Vagina (tissue), 2 donors: ENCODE data around the gene BPIFB4. TPM values are rescaled to one million over a fixed set of nuclear protein-coding genes. Genes with fewer than 3 reads are reported as not detected.
A peak's percentile ranks its signal among the peaks of the same experiment; 100 is the strongest.

Source experiments
- DNase-seq, 2 donors: peaks; one replicate each; pipeline ENCODE4 v3.0.0-alpha.2; 2017; ENCODE audit errors: extremely low spot score in 2 of 2
- H3K27ac ChIP-seq: fragments of 200-600 bp; sonication (generic); one replicate; pipeline ENCODE4 v1.5.1; 2019
- H3K27me3 ChIP-seq: fragments of 200-600 bp; sonication (generic); one replicate; pipeline ENCODE4 v1.5.1; 2019
- H3K36me3 ChIP-seq, 2 donors: fragments of 200-600 bp; sonication (generic); one replicate each; pipeline ENCODE4 v1.5.1; 2017 to 2019
- H3K4me1 ChIP-seq: fragments of 200-600 bp; sonication (generic); one replicate; pipeline ENCODE4 v1.5.1; 2019
- H3K4me3 ChIP-seq, 2 donors: fragments of 200-600 bp; sonication (generic); 1 replicate in 1 of 2; 2 replicates in 1 of 2; pipeline ENCODE4 v1.5.1; 2016 to 2019
- H3K9me3 ChIP-seq: fragments of 200-600 bp; sonication (generic); one replicate; pipeline ENCODE4 v1.5.1; 2019
- POLR2A ChIP-seq, 2 donors: fragments of 450-650 bp; IDR thresholded peaks; one replicate each; pipeline ENCODE4 v1.6.1; 2017; ENCODE audit warnings: antibody characterized with exemption in 2 of 2, mild to moderate bottlenecking in 2 of 2, moderate library complexity in 2 of 2
- POLR2AphosphoS5 ChIP-seq, 2 donors: sonication (generic); formaldehyde crosslinking; IDR thresholded peaks; one replicate each; pipeline ENCODE4 v1.9.0; 2017; ENCODE audit warnings: antibody characterized with exemption in 2 of 2, mild to moderate bottlenecking in 2 of 2, low read depth in 1 of 2; ENCODE audit not compliant: insufficient read depth in 1 of 2
- intact Hi-C: fragments of 100-400 bp; cut with DNase I; formaldehyde crosslinking; loops from one replicate; pipeline ENCODE4 v1.15.1; 2023
- total RNA-seq: library from RNA; depleted of rRNA; stranded (reverse); fragments of >200 nt; gene quantifications from one replicate; pipeline ENCODE4 v1.2.3, GENCODE V29; 2016
- TF ChIP-seq, protein P1 (sequence below), 3 experiments: fragments of 450-650 bp in 2 of 3; fragments of 200-600 bp in 1 of 3; sonication (generic) in 1 of 3; IDR thresholded peaks; one replicate each; pipeline ENCODE4 v1.5.1; 2017 to 2019; ENCODE audit warnings: antibody characterized with exemption in 3 of 3, mild to moderate bottlenecking in 2 of 3, moderate library complexity in 2 of 3

BPIFB4 gene
- total RNA-seq, 1 donor from 2014 or later, result not detected

DNA sequence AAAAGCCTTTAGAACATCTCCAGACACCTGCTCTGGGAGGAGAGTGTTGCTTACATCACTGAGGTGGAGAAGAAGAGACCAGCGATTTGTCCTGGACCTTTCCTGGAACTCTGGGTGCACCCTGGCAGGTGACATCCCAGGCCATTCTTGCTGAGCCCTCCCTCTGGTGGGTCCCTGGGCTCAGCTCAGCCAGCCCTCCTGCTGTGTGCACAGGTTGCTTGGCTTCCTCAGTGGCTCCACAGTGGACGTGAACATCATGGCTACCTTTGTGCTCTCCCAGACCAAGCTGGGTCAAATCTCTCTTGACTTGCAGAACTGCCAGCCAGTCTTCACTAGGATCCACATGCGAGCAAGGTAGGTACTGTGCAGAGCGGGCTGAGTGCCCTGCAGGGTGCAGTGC is 68.6 kb downstream of the BPIFB4 start:
- peak in 1 of 2 donors; percentile 89 for DNase-seq
- no peak for TF ChIP-seq POLR2A (IDR thresholded peaks at IDR 0.05)
- no peak for TF ChIP-seq POLR2AphosphoS5 (IDR thresholded peaks at IDR 0.05; ENCODE audit: insufficient read depth in 1 of 2, low read depth in 1 of 2)
- TF ChIP-seq, protein P1, sequence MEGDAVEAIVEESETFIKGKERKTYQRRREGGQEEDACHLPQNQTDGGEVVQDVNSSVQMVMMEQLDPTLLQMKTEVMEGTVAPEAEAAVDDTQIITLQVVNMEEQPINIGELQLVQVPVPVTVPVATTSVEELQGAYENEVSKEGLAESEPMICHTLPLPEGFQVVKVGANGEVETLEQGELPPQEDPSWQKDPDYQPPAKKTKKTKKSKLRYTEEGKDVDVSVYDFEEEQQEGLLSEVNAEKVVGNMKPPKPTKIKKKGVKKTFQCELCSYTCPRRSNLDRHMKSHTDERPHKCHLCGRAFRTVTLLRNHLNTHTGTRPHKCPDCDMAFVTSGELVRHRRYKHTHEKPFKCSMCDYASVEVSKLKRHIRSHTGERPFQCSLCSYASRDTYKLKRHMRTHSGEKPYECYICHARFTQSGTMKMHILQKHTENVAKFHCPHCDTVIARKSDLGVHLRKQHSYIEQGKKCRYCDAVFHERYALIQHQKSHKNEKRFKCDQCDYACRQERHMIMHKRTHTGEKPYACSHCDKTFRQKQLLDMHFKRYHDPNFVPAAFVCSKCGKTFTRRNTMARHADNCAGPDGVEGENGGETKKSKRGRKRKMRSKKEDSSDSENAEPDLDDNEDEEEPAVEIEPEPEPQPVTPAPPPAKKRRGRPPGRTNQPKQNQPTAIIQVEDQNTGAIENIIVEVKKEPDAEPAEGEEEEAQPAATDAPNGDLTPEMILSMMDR (IDR thresholded peaks at IDR 0.05), result no peak

DNA sequence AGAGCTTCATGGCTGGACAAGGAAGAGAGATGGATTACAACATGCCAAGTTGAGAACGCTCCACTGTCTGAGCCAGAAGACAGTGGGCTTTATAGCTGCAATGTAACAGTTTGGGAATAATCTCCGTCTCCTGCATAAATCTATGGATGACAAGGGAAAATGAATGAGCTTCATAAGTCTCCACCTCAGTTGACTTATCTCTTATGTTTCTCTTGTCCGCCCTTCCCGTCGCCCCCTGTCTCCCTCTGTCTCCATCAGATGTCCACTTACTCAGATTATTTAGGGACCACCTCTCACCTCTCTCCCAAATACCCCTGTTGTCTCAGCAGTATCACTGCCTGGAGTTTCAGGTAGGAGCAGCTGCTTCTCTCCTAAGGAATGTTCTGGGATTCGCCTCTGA is 74.8 kb downstream of the BPIFB4 start:
- no peaks in the 10 kb centered on the region for H3K36me3 ChIP-seq
- no peak overlapping the region for H3K4me3 ChIP-seq
- no peaks in the 10 kb centered on the region for H3K4me1 ChIP-seq
- no peaks in the 10 kb centered on the region for H3K9me3 ChIP-seq
- no peak overlapping the region for H3K27ac ChIP-seq
- intact Hi-C loops, result no loop called here
- no peaks in the 10 kb centered on the region for H3K27me3 ChIP-seq
- TF ChIP-seq POLR2AphosphoS5 (IDR thresholded peaks at IDR 0.05; ENCODE audit: insufficient read depth in 1 of 2, low read depth in 1 of 2) (no peak), POLR2A (IDR thresholded peaks at IDR 0.05) (no peak)
- TF ChIP-seq, protein P1 (IDR thresholded peaks at IDR 0.05), result no peak
- peak in 1 of 2 donors; percentile 16 for DNase-seq

More for the DNA sequence above, 68.6 kb downstream of the BPIFB4 start:
- Histone ChIP-seq H3K4me1 (no peaks in the 10 kb centered on the region), H3K36me3 (no peaks in the 10 kb centered on the region), H3K27ac (no peak overlapping the region), H3K27me3 (no peaks in the 10 kb centered on the region), H3K9me3 (no peaks in the 10 kb centered on the region), H3K4me3 (no peak overlapping the region)
- intact Hi-C loops, result no loop called here

- Histone ChIP-seq H3K27me3 (no peaks in the 10 kb centered on the region), H3K4me3 (no peak overlapping the region), H3K4me1 (no peaks in the 10 kb centered on the region), H3K9me3 (no peaks in the 10 kb centered on the region), H3K27ac (no peak overlapping the region), H3K36me3 (no peaks in the 10 kb centered on the region)
- DNase-seq, result peak in 1 of 2 donors; percentile 85
- intact Hi-C loops, result no loop called here
- no peak for TF ChIP-seq POLR2A (IDR thresholded peaks at IDR 0.05)
- TF ChIP-seq, protein P1 (IDR thresholded peaks at IDR 0.05), result no peak
- TF ChIP-seq POLR2AphosphoS5 (IDR thresholded peaks at IDR 0.05; ENCODE audit: insufficient read depth in 1 of 2, low read depth in 1 of 2), result no peak
Observed at GRCh38 chr20:33158637-33159385, 79.4 kb downstream of the BPIFB4 start.

DNA sequence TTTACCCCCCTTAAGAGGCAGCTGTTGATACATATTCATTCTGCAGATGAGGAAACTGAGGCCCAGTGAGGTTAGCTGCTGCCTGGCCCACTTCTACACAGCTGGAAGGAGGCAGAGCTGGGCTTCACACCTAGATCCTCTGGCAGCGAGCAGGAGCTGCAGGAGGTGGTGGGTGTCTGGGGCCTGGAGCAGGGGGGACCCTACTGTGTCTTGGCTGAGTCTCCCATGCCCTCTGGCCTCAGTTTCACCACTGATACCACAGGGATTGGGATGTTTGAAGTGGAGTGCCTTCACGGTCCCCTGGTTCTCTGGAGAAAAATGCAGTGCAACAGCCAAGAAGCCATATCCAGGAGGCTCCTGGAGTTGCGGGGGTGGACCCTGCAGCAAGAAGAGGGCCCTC is 80.3 kb downstream of the BPIFB4 start:
- Histone ChIP-seq H3K4me3 (no peak overlapping the region), H3K27me3 (no peaks in the 10 kb centered on the region), H3K9me3 (no peaks in the 10 kb centered on the region), H3K36me3 (no peaks in the 10 kb centered on the region), H3K4me1 (no peaks in the 10 kb centered on the region), H3K27ac (no peak overlapping the region)
- TF ChIP-seq POLR2A (IDR thresholded peaks at IDR 0.05), result no peak
- TF ChIP-seq, protein P1 (IDR thresholded peaks at IDR 0.05), result no peak
- no peak for TF ChIP-seq POLR2AphosphoS5 (IDR thresholded peaks at IDR 0.05; ENCODE audit: insufficient read depth in 1 of 2, low read depth in 1 of 2)
- intact Hi-C loops, result no loop called here
- no peak for DNase-seq

- Histone ChIP-seq H3K27ac (no peak overlapping the region), H3K4me1 (no peaks in the 10 kb centered on the region), H3K4me3 (no peak overlapping the region), H3K9me3 (no peaks in the 10 kb centered on the region), H3K36me3 (no peaks in the 10 kb centered on the region), H3K27me3 (no peaks in the 10 kb centered on the region)
- intact Hi-C loops, result no loop called here
- TF ChIP-seq POLR2A (IDR thresholded peaks at IDR 0.05), result no peak
- peak in 1 of 2 donors; percentile 55 for DNase-seq
Observed at GRCh38 chr20:33160681-33161080, 81.2 kb downstream of the BPIFB4 start.

Other genes with a start within 250 kb of the BPIFB4 start
- gene EFCAB8, start 220.7 kb upstream of the BPIFB4 start, total RNA-seq, result not detected
- gene SUN5, start 75.2 kb upstream of the BPIFB4 start, total RNA-seq, result not detected
- not detected for gene BPIFB2, start 71.9 kb upstream of the BPIFB4 start, total RNA-seq
- not detected for gene BPIFB6, start 48.0 kb upstream of the BPIFB4 start, total RNA-seq
- not detected for gene BPIFB3, start 25.7 kb upstream of the BPIFB4 start, total RNA-seq
- not detected for gene BPIFA2, start 88.5 kb downstream of the BPIFB4 start, total RNA-seq
- not detected for gene BPIFA3, start 137.7 kb downstream of the BPIFB4 start, total RNA-seq
- not detected for gene BPIFA1, start 156.4 kb downstream of the BPIFB4 start, total RNA-seq
- not detected for gene BPIFB1, start 203.6 kb downstream of the BPIFB4 start, total RNA-seq